Right hindlimb (tissue), 1 donor: ENCODE results near the gene USP6NL.

Experiments
- DNase-seq: peaks from one replicate; pipeline ENCODE4 v3.0.0-alpha.2; 2018

Gene USP6NL

GRCh38 chr10:11472158-11472753 is 139.2 kb downstream of the USP6NL start:
- DNase-seq = peak; percentile 63

- DNase-seq = no peak
Measured at GRCh38 chr10:11469575-11470391, 141.7 kb downstream of the USP6NL start.

DNA sequence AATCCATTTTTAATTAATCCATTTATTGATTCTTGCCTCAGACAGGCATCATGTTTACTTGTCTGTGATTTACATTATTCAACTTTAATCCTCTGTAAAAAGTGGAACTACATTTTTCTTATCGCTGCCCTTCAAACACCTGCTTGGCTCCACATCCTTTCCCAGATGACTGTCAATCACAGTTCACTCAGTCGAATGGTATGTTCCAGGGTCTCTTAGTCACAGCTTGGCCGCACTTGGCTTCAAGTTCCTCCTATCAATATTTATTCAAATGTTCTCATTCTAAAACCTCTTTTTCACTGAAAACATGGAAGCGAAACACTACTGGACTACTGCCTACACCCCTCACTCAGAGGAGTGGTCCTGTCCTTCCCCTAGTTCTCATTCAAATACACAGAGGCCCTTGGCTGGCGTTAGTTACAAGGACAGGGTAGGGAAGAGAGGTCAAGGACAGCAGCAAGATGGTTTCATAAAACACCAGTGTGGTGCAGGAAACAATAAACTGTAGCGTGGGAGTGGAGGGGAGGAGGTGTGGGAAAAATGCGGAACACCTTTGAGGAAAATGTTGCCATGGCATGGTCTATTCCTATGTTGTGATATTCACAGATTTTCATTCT is 143.2 kb downstream of the USP6NL start:
- no peak for DNase-seq

DNA sequence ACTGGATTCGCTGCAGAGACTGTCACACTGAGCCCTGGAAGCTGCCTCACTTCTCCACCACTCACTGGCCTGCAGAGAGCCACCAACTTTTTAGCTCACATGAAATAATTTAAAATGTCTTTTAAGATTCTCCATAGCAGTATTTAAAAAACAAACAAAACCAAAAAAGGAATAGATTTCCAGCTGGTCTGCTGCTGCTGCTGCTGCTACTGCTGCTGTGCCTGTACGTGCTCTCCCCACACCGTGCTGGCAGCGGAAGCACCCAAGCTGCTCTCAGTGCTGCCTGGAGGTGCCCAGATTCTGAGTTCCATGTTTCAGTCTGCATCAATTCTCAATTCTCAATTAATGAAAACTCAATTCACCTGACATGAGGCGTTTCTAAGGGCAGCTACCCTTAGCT is 146.0 kb downstream of the USP6NL start:
- no peak for DNase-seq

DNA sequence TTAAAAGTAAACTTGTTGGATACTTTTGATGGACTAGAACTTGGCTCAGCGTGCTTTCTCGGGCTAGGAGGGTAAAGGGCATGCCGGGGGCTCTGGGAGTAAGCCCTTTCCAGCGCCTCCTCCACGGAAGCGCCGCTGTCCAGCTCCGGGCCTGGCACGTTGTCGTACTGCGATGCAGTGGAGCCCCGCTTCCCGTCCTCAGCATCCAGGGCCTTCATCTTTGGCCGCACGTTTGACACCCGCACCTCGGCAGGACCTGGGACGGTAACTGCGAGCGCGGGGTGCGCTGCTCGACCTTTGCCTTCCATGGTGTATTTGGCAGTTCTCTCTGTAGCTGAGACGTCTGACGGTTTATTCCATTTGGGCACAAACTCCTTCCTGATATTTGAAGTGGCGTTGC is 148.3 kb downstream of the USP6NL start:
- DNase-seq = no peak

DNA sequence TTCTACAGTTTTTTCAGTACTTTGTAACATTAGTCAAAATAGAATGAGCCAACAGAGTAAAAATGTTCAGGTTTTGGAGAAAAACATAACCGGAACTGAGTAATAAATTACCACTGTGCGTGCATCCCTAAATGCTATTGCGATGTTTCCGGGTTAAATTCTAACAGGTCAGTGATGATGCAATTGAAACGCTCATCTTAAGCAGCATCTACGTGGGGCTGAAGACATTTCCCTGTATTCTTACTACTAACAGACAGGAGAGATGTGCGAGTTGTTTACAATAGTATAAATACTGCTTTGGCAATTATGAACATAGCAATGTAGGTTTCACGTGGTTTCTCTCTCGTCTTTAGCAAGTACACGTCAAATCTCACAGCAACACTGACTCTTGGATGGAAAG is 149.4 kb downstream of the USP6NL start:
- DNase-seq = no peak

DNA sequence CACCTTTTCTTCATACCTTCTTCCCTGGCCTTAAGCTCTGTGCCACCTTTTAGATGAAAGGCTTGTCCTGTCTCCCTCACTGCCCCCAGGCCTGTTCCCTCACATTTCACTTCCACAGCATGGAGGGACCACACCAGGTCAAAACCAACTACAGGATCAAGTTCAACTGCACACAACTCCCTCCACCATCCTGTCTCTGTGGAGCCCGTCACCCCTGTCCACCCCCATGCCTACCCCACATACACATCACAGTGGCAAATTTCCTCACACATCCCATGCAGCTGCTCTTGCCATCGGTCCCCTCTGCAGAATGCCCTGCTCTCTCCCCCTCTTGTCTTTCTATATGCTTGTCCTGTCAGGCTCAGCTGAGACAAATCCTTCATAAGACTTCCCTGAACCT is 154.1 kb downstream of the USP6NL start:
- no peak for DNase-seq

- no peak for DNase-seq
Measured at GRCh38 chr10:11454958-11455566, 156.4 kb downstream of the USP6NL start.

DNA sequence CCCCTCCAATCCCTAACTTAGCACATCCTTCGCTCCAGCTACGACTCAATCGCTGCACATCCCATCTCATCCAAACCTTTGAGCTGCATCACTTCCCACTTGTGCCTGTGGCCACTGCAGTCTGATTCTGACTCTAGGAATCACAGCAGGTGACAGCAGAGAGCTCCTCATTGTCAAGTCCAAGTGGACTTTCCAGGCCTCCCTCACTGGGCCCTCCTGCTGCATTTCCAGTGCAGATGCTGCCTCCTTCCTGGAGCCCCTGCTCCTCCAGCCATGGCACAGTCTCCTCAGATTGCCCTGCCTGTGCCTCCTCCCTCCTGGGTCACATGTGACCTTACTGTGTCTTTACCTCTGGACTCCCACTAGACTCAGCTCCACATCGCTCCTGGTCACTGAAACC is 157.3 kb downstream of the USP6NL start:
- no peak for DNase-seq

DNA sequence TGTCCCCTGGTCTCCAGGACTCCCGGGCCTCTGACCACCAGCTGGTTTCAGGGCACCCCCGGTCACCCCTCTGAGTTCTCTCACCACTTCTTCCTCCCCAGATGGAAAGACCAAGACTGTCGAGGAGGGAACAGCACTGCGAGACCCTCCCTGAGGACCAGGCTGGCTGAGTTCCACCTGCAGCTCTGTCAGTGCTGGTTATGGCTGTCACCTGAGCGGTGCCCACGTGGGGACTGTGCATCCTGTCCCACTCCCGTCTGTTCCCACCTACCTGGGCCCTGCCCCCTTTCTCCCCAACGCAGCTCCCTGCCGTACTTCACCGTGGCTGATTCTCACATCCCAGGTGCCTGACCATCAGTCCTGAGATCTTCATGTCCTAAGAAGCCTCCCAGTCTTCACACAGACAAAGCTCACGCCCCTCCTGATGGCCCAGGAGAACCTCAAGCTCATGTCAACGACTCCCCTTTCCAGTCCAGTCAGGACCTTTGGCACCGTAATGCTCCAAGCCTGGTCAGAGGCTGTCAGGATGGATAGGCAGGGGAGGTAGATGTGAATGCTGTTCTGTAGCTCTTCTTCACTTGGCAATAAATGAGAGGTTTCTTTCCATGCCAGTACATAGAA is 159.7 kb downstream of the USP6NL start:
- no peak for DNase-seq

DNA sequence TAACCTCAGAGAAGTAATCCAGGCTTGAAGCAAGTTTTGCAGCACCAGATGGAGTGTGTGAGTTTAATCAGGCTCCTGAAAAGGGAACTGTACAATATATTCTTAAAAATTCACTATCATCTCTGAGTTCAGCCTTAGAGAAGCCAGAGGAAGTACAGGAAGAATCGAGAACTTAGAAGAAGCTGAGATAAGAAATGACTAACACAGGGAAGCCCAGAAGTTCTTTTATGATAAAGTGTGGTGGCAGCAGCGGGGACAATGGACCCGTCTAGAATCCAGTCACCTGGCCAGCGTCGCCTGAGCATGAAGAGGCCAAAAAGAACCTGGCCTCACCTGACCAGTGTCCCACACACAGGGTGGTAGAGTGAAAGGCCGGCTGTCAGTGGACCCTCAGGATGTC is 161.0 kb downstream of the USP6NL start:
- DNase-seq = no peak

GRCh38 chr10:11449761-11450160 is 161.7 kb downstream of the USP6NL start:
- DNase-seq = no peak

GRCh38 chr10:11448545-11449244 is 162.8 kb downstream of the USP6NL start:
- no peak for DNase-seq

GRCh38 chr10:11448190-11448544 is 163.3 kb downstream of the USP6NL start:
- no peak for DNase-seq

GRCh38 chr10:11447586-11447985 is 163.9 kb downstream of the USP6NL start:
- no peak for DNase-seq

DNA sequence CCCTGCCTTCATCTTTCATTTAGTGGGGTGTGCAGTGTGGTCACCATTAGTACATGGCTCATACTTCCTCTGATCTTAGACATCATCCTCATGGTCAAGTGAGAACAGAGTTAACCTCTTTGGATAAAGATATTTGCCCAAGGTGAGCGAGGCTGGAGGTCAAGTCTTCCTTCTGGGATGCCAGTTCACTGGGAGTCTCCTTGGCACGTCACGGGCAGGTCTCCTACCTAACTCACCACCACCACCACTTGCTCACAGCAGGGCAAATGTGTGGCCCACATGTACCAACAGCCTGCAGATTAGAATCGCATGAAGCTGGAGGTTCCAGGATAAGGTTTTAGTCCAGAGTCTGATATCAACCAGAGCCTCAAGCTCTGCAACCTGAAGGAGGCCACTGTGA is 164.6 kb downstream of the USP6NL start:
- DNase-seq = no peak

DNA sequence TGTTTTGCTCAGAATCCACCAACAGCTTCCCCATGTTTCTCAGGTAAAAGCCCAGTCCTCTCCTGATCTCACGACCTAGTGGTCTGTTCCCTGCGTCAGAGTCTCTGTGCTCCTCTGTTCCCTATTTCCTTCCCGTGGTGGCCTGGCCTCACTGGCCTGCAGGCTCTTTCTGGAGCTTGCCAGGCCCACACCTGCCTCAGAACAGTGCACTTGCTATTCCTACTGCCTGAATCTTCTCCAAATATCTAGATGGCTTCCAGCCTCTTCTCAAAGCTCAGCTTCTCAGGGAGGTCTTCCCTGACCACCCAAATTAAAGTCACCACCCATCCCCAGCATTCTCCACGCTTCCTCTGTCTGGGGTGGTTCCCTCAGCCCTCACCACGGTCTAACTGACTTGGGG is 165.3 kb downstream of the USP6NL start:
- DNase-seq = no peak

- no peak for DNase-seq
Measured at GRCh38 chr10:11444531-11445228, 166.8 kb downstream of the USP6NL start.

- DNase-seq = no peak
Measured at GRCh38 chr10:11444155-11444530, 167.3 kb downstream of the USP6NL start.

GRCh38 chr10:11443468-11444154 is 167.8 kb downstream of the USP6NL start:
- no peak for DNase-seq

DNA sequence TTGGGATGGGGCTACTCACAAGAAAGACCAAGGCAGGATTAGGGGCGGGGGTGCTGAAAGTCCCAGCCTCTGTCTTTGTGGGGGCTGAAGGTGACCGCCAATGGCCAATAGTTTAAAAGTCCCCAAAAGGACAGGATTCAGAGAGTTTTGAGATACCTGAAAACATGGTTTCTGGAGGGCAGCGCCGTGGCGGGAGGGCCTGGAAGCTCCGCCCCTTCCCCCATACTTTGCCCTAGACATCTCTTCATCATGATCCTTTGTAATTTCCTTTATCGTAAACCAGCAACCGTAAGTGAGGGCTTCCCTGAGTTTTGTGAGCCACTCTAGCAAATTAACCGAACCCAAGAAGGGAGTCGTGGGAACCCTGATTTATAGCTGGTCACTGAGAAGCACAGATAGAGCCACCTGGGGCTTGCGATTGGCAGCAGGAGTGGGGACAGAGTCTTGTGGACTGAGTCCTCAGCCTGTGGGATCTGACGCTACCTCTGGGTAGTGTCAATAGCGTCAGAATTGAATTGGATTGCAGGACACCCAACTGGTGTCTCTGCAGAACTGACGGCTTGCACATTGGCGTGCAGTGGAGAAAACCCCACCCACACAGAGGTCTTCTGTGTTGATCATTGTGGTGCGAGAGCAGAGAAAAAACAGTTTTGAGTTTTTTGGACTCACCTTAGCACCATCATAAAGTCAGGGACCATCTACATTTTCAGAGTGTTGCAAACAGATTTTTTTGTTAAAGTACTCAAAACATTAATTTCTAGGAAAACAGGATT is 169.3 kb downstream of the USP6NL start:
- DNase-seq = no peak
